ENCODE results near the gene PLAU.

DNA sequence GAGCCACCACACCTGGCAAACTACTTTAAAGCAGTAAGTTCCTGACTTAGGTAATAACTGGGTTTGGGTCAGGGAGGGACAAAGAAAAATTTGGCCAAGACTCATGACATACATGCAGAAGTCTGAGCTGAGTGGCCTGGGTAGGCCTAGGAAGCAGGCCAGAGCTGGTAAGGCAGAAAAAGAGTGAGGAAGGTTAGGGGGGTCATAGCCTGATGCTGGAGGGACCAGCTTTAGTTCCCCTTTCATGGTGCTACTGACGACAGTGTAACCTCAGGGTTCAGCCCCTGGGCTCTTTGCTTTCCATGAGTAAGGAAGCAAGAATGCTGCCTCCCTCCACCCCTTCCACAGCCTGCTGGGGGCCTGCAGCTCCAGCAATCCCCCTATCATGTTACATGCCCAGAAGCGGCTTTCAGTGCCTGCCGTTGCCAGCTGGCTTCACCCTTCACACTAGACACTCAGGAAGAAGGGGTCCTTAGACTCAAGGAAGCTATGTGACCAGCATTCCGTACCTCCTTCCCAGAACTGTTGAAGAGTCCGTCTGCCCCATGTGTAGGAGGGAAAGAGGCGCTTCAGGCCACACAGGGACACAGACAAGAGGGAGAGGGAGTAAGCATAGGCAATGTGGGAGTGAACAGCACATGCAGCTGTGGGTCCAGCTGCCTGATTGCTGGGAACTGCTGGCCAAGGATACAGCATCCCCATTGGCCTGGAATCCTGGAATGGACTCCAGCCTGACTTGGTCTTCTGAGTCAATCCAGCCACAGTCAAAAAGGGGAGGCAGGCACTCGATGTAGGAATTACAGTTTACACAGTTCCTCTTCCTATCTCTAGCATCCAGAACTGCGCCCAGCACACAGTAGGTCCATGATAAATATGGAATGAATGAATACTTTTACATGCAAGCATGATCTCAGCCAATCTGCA, 4.1 kb upstream of the PLAU start:
- TF ChIP-seq CTCF (conservative IDR thresholded peaks at IDR 0.05; ENCODE audit: low read depth, low read length) = no peak
- TF ChIP-seq FOS (IDR thresholded peaks at IDR 0.05; ENCODE audit: low read depth, low read length) = peak; percentile 81
- TF ChIP-seq RAD21 (IDR thresholded peaks at IDR 0.05; ENCODE audit: low read length) = no peak; the same call in none of the 2 replicates
- TF ChIP-seq RCOR1 (IDR thresholded peaks at IDR 0.05; ENCODE audit: insufficient replicate concordance, low read length) = no peak
- no peak for TF ChIP-seq ELK1 (IDR thresholded peaks at IDR 0.05; ENCODE audit: borderline replicate concordance, low read depth, low read length)
- TF ChIP-seq RFX5 (IDR thresholded peaks at IDR 0.05; ENCODE audit: low read depth, low read length) = no peak
- TF ChIP-seq POLR2A (IDR thresholded peaks at IDR 0.05; ENCODE audit: low read depth, low read length) = peak; percentile 89
